NCI-H345 treated with DMSO at 0.1 percent for 48 hours (cell line): ENCODE measurements around the gene PACS2.

Experiments used
- DNase-seq: peaks from one replicate; lab custom pipeline; 2025; ENCODE audit not compliant: unreplicated experiment; lab: John Stamatoyannopoulos, UW

PACS2 gene

GRCh38 chr14:105384041-105384557, 69.6 kb downstream of the PACS2 start:
- no peak for DNase-seq

GRCh38 chr14:105384605-105385321, 70.2 kb downstream of the PACS2 start:
- DNase-seq: no peak

GRCh38 chr14:105385322-105385637, 70.7 kb downstream of the PACS2 start:
- DNase-seq: no peak

- DNase-seq: no peak
Measured at GRCh38 chr14:105385698-105386365, 71.3 kb downstream of the PACS2 start.

- DNase-seq: no peak
Measured at GRCh38 chr14:105386581-105387529, 72.3 kb downstream of the PACS2 start.

GRCh38 chr14:105387530-105387922, 73.0 kb downstream of the PACS2 start:
- no peak for DNase-seq

- no peak for DNase-seq
Measured at GRCh38 chr14:105388110-105388951, 73.8 kb downstream of the PACS2 start.

GRCh38 chr14:105388976-105389375, 74.4 kb downstream of the PACS2 start:
- DNase-seq: no peak

- DNase-seq: no peak
Measured at GRCh38 chr14:105389534-105389933, 75.0 kb downstream of the PACS2 start.

- DNase-seq: no peak
Measured at GRCh38 chr14:105389976-105390848, 75.7 kb downstream of the PACS2 start.

GRCh38 chr14:105390849-105391500, 76.4 kb downstream of the PACS2 start:
- no peak for DNase-seq

- DNase-seq: no peak
Measured at GRCh38 chr14:105391541-105391940, 77.0 kb downstream of the PACS2 start.

- DNase-seq: no peak
Measured at GRCh38 chr14:105392131-105393090, 77.9 kb downstream of the PACS2 start.

GRCh38 chr14:105393151-105393550, 78.6 kb downstream of the PACS2 start:
- no peak for DNase-seq

GRCh38 chr14:105394714-105395537, 80.4 kb downstream of the PACS2 start:
- DNase-seq: no peak

GRCh38 chr14:105395538-105395854, 80.9 kb downstream of the PACS2 start:
- DNase-seq: no peak

- no peak for DNase-seq
Measured at GRCh38 chr14:105397350-105397931, 82.9 kb downstream of the PACS2 start.
